Activated CD8-positive, alpha-beta memory T cell treated with anti-CD3 and anti-CD28 coated beads, Interleukin-2, amount 50 U/mL, for 24 hours (primary cell): Measurements from ENCODE around the gene GPR37.

Experiments
- DNase-seq: peaks from one replicate; pipeline ENCODE4 v3.0.0-alpha.2; 2020; ENCODE audit errors: extremely low read depth

Gene GPR37

GRCh38 chr7:124728610-124729009 is 37.0 kb downstream of the GPR37 start:
- no peak for DNase-seq

- no peak for DNase-seq
Observed at GRCh38 chr7:124724507-124725192, 40.9 kb downstream of the GPR37 start.

GRCh38 chr7:124724079-124724478 is 41.5 kb downstream of the GPR37 start:
- DNase-seq = no peak

GRCh38 chr7:124723012-124723411 is 42.6 kb downstream of the GPR37 start:
- DNase-seq = no peak

DNA sequence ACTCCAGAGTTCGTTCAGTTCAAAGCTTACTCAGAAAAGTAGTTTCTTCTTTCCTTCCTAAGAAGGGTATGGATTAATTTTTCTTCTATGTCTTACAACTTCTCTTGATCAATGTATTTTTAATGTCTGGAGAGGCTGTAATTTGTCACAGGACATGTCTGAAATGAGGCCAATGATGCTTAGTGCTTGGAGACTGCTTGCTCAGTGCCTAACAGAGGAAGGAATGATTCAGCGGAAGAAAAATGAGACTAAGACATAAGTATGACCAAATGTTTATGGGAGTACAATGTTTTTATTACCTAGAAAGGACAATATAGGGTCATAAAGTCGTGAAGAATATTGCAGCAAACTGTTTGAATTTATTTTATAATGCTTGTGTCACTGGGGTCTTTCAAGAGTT is 43.3 kb downstream of the GPR37 start:
- no peak for DNase-seq

DNA sequence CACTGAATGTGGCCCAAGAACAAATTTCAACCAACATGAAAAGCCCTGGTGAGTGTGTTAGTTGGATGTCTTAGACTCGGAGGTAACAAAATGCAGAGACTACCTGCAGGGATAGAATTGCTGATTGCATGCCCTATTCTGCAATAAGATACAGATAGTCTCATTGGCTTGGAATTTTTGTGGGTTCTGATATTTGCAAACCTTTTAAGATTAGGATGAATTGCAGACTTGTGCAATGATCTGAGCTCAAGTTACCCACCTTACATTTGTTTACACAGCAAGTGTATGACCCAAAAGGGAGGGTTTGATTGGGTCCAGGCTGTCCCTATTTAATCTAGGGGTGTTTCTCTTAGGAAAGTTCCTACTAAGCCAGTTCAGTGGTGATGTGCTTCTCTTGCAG is 45.4 kb downstream of the GPR37 start:
- DNase-seq = no peak

- DNase-seq = no peak
Observed at GRCh38 chr7:124718032-124718766, 47.4 kb downstream of the GPR37 start.

DNA sequence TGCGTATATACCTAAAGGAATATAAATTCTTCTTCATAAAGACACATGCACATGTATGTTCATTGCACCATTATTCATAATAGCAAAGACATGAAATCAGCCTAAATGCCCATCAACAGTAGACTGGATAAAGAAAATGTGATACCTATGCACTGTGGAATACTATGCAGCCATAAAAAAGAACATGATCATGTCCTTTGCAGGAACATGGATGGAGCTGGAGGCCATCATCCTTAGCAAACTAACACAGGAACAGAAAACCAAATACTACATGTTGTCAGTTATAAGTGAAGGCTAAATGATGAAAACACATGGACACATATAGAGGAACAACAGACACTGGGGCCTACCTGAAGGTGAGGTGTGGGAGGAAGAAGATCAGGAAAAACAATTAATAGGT is 48.7 kb downstream of the GPR37 start:
- no peak for DNase-seq

- no peak for DNase-seq
Observed at GRCh38 chr7:124713086-124713485, 52.5 kb downstream of the GPR37 start.

GRCh38 chr7:124712017-124712416 is 53.6 kb downstream of the GPR37 start:
- DNase-seq = no peak

DNA sequence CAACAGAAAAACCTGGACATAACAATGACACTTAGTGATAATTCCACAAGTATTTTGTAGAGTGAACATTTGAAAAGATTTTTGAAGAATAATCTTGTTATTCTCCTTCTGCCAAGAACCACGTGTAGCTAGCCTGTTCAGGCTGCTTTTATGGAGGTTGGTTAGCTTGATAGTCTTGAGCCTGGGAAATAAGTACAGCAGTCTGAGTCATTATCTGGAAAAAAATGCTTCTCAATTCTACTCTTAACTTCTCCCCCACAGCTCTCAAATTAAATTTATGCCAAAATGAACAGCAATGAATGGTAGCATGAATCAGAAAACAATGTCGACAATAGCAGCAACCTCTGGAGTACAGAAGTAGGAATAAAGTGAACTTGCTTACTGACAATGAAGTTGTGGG is 63.2 kb downstream of the GPR37 start:
- no peak for DNase-seq

DNA sequence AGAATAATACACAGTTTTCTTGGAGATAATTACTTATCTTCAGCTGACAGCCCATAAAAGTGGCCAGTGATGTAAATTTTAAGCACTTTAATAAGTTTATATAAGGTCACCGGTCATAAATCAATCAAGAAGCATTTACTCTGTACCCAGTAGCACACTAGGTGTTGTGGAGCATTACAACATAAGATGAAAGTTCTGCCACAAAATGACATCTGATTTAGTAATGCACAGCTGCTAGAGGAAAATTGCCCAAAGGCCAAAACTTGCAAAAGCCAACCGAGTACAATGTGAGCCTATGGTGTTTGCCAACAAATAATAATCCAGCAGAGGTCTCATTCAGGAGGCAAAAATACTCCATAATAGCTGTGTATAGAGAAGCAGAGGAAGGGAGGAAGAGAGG is 63.6 kb downstream of the GPR37 start:
- no peak for DNase-seq

- DNase-seq = no peak
Observed at GRCh38 chr7:124700655-124701054, 64.9 kb downstream of the GPR37 start.

DNA sequence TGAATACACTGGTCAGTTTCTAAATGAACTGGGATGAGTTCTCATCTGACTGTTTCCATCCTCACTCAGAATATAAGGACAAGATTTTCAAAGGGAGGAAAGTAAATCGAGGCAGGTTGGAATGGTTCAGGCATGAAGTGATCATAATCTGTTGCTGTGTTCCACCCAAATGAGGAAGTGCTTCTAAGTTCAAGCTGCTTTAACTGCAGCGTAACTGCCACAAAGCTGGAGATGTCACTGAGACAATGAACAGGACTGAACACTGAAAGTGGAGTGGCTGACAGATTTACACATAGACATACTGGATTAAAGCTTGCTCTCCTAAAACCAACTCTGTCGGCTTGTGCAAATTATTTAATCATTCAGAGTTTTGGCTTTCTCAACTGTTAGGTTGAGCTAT is 66.6 kb downstream of the GPR37 start:
- DNase-seq = no peak

- no peak for DNase-seq
Observed at GRCh38 chr7:124697746-124698145, 67.8 kb downstream of the GPR37 start.
